ENCODE data around the gene BLVRB. TPM values are rescaled to one million over a fixed set of nuclear protein-coding genes. Genes with fewer than 3 reads are reported as not detected.

Gene BLVRB
- total RNA-seq, 1 experiment from 2014 or later = 113 TPM

DNA sequence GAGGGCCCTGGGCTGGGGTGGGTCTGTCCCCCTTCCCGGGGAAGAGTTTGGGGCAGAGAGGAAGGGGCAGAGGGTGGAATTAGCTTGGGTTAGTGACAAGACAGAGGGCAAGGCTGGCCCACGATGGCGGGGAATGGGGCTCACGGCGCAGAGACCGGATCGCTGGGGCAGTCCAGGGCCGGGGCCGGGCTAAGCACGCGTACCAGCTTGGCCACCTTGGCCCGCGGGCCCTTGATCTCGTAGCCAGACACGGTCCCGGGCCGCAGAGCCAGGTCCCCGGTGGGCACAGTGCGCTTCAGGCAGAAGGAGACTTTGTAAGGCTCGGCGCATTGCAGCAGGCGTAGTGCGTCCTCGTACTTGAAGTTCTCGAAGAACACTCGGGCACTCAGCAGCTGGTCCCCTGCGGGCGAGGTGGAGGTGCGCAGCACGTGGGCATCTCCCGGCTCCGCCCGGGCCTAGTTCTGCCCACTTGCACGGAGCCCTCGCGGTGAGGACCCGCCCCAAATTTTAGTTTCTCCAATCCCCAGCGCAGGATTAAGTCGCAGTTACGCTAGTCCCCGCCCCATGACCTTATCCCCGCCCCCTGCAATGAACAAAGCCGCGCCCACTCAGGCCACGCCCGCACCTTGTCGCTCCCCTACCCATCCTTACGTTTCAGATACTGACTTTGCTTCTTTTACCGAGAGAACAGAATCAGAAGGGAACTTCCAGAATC, 67.0 kb downstream of the BLVRB start:
- CTCF ChIA-PET = no interaction called here
- H3K79me2 ChIP-seq (ENCODE audit: insufficient read depth, low read length) = no peaks in the 10 kb centered on the region
- H3K9ac ChIP-seq (ENCODE audit: low read length) = no peak overlapping the region
- no peak overlapping the region for H3K4me2 ChIP-seq (ENCODE audit: low read length)
- POLR2A ChIA-PET = no interaction called here
- BruUV-seq (replicated peaks) = no TSS peak
- intact Hi-C loops (cut with micrococcal nuclease) = no loop called here
- ATAC-seq (peak; percentile 23), DNase-seq (ENCODE audit: low read depth, low spot score) (no peak)
- no peaks in the 10 kb centered on the region for H3K9me3 ChIP-seq (ENCODE audit: control insufficient read depth in 1 of 2, insufficient read depth in 1 of 2, low read depth in 1 of 2, low read length in 2 of 2)
- H3K9me2 ChIP-seq (ENCODE audit: insufficient read depth) = no peaks in the 10 kb centered on the region
- no peaks in the 10 kb centered on the region for H4K20me1 ChIP-seq (ENCODE audit: insufficient read depth)
- H3K27ac ChIP-seq (ENCODE audit: low read depth, low read length) = no peak overlapping the region
- TF ChIP-seq CEBPB (IDR thresholded peaks at IDR 0.05; ENCODE audit: low read depth) (no peak), POLR2AphosphoS5 (IDR thresholded peaks at IDR 0.05; ENCODE audit: low read depth, low read length) (no peak), ZFX (IDR thresholded peaks at IDR 0.05) (no peak), SIN3A (IDR thresholded peaks at IDR 0.05; ENCODE audit: low read depth) (no peak), SP1 (IDR thresholded peaks at IDR 0.05; ENCODE audit: low read depth) (no peak), POLR2A (IDR thresholded peaks at IDR 0.05; ENCODE audit: borderline replicate concordance, extremely low read depth, insufficient read depth, insufficient read length) (no peak), RAD21 (IDR thresholded peaks at IDR 0.05; ENCODE audit: low read depth) (no peak), EZH2 (IDR thresholded peaks at IDR 0.05) (no peak), SRF (IDR thresholded peaks at IDR 0.05; ENCODE audit: low read depth) (no peak), TCF7L2 (IDR thresholded peaks at IDR 0.05; ENCODE audit: borderline replicate concordance, extremely low read depth, insufficient read depth, insufficient read length) (no peak), YY1 (IDR thresholded peaks at IDR 0.05; ENCODE audit: extremely low read depth, insufficient replicate concordance, low read depth, low read length) (no peak), JUND (IDR thresholded peaks at IDR 0.05) (no peak), ZNF274 (IDR thresholded peaks at IDR 0.05; ENCODE audit: low read depth, low read length) (no peak)
- TF ChIP-seq, protein P1, sequence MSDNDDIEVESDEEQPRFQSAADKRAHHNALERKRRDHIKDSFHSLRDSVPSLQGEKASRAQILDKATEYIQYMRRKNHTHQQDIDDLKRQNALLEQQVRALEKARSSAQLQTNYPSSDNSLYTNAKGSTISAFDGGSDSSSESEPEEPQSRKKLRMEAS (IDR thresholded peaks at IDR 0.05) = no peak
- TF ChIP-seq, protein P2, sequence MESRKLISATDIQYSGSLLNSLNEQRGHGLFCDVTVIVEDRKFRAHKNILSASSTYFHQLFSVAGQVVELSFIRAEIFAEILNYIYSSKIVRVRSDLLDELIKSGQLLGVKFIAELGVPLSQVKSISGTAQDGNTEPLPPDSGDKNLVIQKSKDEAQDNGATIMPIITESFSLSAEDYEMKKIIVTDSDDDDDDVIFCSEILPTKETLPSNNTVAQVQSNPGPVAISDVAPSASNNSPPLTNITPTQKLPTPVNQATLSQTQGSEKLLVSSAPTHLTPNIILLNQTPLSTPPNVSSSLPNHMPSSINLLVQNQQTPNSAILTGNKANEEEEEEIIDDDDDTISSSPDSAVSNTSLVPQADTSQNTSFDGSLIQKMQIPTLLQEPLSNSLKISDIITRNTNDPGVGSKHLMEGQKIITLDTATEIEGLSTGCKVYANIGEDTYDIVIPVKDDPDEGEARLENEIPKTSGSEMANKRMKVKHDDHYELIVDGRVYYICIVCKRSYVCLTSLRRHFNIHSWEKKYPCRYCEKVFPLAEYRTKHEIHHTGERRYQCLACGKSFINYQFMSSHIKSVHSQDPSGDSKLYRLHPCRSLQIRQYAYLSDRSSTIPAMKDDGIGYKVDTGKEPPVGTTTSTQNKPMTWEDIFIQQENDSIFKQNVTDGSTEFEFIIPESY (IDR thresholded peaks at IDR 0.05; ENCODE audit: extremely low read depth, insufficient replicate concordance, low read length) = no peak
- TF ChIP-seq, protein P3, sequence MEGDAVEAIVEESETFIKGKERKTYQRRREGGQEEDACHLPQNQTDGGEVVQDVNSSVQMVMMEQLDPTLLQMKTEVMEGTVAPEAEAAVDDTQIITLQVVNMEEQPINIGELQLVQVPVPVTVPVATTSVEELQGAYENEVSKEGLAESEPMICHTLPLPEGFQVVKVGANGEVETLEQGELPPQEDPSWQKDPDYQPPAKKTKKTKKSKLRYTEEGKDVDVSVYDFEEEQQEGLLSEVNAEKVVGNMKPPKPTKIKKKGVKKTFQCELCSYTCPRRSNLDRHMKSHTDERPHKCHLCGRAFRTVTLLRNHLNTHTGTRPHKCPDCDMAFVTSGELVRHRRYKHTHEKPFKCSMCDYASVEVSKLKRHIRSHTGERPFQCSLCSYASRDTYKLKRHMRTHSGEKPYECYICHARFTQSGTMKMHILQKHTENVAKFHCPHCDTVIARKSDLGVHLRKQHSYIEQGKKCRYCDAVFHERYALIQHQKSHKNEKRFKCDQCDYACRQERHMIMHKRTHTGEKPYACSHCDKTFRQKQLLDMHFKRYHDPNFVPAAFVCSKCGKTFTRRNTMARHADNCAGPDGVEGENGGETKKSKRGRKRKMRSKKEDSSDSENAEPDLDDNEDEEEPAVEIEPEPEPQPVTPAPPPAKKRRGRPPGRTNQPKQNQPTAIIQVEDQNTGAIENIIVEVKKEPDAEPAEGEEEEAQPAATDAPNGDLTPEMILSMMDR (IDR thresholded peaks at IDR 0.05 in 2 of 3, conservative IDR thresholded peaks at IDR 0.05 in 1 of 3; ENCODE audit: borderline replicate concordance in 1 of 3, insufficient read depth in 1 of 3, low read depth in 2 of 3, low read length in 2 of 3) = no peak
- TF ChIP-seq, protein P4, sequence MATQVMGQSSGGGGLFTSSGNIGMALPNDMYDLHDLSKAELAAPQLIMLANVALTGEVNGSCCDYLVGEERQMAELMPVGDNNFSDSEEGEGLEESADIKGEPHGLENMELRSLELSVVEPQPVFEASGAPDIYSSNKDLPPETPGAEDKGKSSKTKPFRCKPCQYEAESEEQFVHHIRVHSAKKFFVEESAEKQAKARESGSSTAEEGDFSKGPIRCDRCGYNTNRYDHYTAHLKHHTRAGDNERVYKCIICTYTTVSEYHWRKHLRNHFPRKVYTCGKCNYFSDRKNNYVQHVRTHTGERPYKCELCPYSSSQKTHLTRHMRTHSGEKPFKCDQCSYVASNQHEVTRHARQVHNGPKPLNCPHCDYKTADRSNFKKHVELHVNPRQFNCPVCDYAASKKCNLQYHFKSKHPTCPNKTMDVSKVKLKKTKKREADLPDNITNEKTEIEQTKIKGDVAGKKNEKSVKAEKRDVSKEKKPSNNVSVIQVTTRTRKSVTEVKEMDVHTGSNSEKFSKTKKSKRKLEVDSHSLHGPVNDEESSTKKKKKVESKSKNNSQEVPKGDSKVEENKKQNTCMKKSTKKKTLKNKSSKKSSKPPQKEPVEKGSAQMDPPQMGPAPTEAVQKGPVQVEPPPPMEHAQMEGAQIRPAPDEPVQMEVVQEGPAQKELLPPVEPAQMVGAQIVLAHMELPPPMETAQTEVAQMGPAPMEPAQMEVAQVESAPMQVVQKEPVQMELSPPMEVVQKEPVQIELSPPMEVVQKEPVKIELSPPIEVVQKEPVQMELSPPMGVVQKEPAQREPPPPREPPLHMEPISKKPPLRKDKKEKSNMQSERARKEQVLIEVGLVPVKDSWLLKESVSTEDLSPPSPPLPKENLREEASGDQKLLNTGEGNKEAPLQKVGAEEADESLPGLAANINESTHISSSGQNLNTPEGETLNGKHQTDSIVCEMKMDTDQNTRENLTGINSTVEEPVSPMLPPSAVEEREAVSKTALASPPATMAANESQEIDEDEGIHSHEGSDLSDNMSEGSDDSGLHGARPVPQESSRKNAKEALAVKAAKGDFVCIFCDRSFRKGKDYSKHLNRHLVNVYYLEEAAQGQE (IDR thresholded peaks at IDR 0.05; ENCODE audit: low read depth) = no peak
- TF ChIP-seq, protein P5, sequence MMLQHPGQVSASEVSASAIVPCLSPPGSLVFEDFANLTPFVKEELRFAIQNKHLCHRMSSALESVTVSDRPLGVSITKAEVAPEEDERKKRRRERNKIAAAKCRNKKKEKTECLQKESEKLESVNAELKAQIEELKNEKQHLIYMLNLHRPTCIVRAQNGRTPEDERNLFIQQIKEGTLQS (IDR thresholded peaks at IDR 0.05) = no peak
- H3K4me3 ChIP-seq (replicated peaks in 1 of 2; ENCODE audit: low read depth in 1 of 2, low read length in 2 of 2) = no peak overlapping the region
- no peak overlapping the region for H2AFZ ChIP-seq (ENCODE audit: low read depth, low read length, poor library complexity, severe bottlenecking)
- H3K36me3 ChIP-seq (ENCODE audit: control insufficient read depth in 1 of 2, insufficient read depth in 2 of 2, low read length in 2 of 2) = no peaks in the 10 kb centered on the region
- H3K4me1 ChIP-seq (ENCODE audit: control insufficient read depth in 1 of 2, insufficient read depth in 2 of 2, low read length in 2 of 2) = peaks cover 5 to 26% of the 10 kb centered on the region in 2 experiments; a peak in 3 of 4 replicates
- H3K27me3 ChIP-seq (ENCODE audit: insufficient read depth, low read length) = no peaks in the 10 kb centered on the region
- RAD21 ChIA-PET (ENCODE audit: low non-redundant PET in 1 of 2, low total read pairs in 2 of 2, uncharacterized antibody in 2 of 2, unreplicated experiment in 2 of 2) = no interaction called here
